ENCODE measurements around the gene CHCHD4. TPM values are rescaled to one million over a fixed set of nuclear protein-coding genes. Genes with fewer than 3 reads are reported as not detected.

Gene CHCHD4
- total RNA-seq, 2 donors from 2014 or later = 1.3 to 7.0 TPM

DNA sequence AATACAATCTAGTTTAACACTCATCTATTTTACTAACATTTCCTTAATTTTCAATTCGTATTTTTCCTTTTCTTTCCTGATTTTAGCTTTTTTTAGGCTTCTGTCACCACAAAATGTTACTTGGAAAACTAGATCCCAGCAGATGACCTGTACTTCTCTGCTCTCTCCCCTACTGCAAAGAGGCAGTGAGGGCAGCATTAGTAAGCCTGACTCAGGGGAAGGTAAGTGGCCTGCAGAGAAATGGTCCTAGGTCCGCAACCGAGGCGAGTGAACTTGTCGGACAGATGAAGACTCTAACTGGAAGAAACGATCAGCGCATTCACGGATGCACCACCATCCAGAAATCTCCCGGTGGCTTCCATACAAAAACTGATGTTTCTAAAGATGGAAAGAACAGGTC, 20.6 kb upstream of the CHCHD4 start:
- peaks cover 0 to 12% of the 10 kb centered on the region in 2 donors for H3K36me3 ChIP-seq (replicated peaks in 1 of 2; ENCODE audit: insufficient read depth in 1 of 2, low read depth in 2 of 2)
- no peak for ATAC-seq
- intact Hi-C loops (cut with DNase I) = no loop called here
- H3K9me3 ChIP-seq = no peaks in the 10 kb centered on the region
- no peak for TF ChIP-seq POLR2A (IDR thresholded peaks at IDR 0.05)
- TF ChIP-seq, protein P1, sequence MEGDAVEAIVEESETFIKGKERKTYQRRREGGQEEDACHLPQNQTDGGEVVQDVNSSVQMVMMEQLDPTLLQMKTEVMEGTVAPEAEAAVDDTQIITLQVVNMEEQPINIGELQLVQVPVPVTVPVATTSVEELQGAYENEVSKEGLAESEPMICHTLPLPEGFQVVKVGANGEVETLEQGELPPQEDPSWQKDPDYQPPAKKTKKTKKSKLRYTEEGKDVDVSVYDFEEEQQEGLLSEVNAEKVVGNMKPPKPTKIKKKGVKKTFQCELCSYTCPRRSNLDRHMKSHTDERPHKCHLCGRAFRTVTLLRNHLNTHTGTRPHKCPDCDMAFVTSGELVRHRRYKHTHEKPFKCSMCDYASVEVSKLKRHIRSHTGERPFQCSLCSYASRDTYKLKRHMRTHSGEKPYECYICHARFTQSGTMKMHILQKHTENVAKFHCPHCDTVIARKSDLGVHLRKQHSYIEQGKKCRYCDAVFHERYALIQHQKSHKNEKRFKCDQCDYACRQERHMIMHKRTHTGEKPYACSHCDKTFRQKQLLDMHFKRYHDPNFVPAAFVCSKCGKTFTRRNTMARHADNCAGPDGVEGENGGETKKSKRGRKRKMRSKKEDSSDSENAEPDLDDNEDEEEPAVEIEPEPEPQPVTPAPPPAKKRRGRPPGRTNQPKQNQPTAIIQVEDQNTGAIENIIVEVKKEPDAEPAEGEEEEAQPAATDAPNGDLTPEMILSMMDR (IDR thresholded peaks at IDR 0.05) = no peak
- H3K27ac ChIP-seq = peak overlapping the region in 3 of 4 donors; percentile 50 to 94 (median 88)
- H3K4me3 ChIP-seq = no peak overlapping the region
- no peaks in the 10 kb centered on the region for H3K27me3 ChIP-seq
- 84 to 93% methylated on average over 9 of the region's 9 CpGs for WGBS, 2 donors
- no peak for DNase-seq
- H3K4me1 ChIP-seq = peaks cover 22% of the 10 kb centered on the region

DNA sequence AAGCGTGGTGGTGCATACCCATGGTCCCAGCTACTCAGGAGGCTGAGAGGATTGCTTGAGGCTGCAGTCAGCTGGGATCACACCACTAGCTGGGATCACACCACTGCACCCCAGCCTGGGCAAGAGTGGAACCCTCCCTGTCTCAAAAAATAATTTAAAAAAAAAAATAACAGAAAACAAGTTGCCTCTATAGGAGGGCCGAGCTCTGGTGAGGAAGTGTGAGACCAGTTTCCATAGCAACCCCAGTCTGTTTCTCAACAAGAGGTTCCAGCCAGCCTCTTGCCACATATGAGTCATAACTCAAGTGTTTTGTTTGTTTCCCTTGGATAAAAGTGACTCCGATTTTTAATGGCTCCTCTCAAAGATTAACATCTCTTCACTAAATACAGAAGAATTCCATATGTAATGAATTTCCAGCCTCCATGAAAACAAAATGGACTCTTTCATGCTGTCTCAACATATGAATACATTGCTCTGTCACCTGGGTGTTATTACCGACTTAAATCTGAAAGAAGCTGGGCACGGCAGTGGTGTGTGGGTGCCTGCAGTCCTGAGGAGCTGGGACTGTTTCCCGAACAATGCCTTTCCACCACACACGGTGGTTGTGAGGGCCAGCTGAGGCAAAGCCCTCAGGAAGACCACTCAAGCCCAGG, 19.9 kb upstream of the CHCHD4 start:
- H3K4me3 ChIP-seq = no peak overlapping the region
- H3K36me3 ChIP-seq (replicated peaks in 1 of 2; ENCODE audit: insufficient read depth in 1 of 2, low read depth in 2 of 2) = peaks cover 0 to 10% of the 10 kb centered on the region in 2 donors

DNA sequence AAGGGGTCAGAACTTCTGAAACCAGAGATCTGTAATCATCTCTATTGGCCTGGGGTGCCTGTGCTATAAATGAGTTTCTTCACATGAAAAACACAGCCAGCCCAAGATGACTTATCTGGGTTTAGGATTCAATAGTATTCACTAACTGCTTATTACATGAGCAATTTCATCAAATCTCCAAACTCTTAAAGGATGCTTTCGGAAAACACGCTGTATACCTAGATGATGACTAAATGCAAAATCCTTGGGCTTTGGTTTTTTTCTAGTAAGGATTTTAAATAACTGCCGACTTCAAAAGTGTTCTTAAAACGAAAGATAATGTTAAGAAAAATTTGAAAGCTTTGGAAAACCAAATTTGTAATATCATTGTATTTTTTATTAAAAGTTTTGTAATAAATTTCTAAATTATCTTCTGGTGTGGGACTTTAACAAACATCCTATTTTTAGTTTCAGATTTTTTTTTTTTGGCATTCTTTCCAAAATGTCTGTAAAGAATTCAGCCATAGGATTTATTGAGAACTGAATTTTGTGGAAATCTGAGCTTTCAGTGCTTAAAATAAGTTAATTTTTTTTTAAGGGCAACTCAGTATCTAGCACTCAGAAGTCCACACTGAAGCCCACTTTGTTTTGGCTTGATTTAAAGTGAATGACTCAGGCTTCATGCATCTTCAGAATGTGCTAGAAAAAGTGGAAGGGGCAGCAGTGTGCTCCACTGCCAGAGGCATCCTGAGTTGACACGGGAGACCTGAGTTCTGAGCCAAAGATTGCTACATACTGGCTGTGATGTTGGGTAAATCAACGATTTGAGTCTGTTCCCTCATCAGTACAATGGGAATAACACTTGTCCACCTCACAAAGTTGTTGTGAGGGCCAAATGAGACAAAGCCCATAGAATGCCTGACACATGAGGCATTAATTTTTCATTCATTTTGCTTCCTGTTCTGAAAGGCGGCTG, 18.9 kb upstream of the CHCHD4 start:
- Histone ChIP-seq H3K4me1 (peaks cover 22% of the 10 kb centered on the region), H3K4me3 (no peak overlapping the region), H3K27me3 (no peaks in the 10 kb centered on the region), H3K27ac (peak overlapping the region; percentile 46 to 94 (median 69)), H3K36me3 (replicated peaks in 1 of 2; ENCODE audit: insufficient read depth in 1 of 2, low read depth in 2 of 2) (peaks cover 0 to 13% of the 10 kb centered on the region in 2 donors), H3K9me3 (no peaks in the 10 kb centered on the region)
- intact Hi-C loops (cut with DNase I) = no loop called here
- ATAC-seq (peak; percentile 41), DNase-seq (peak in 2 of 4 donors; percentile 48 to 63)
- WGBS, 2 donors = 73 to 75% methylated on average over 6 to 7 of the region's 7 CpGs
- TF ChIP-seq, protein P1 (IDR thresholded peaks at IDR 0.05) = no peak
- TF ChIP-seq POLR2A (IDR thresholded peaks at IDR 0.05) = no peak

More for the DNA sequence above, 19.9 kb upstream of the CHCHD4 start:
- TF ChIP-seq, protein P1 (IDR thresholded peaks at IDR 0.05) = no peak
- no peak for TF ChIP-seq POLR2A (IDR thresholded peaks at IDR 0.05)
- intact Hi-C loops (cut with DNase I) = no loop called here
- WGBS, 2 donors = 26 to 35% methylated on average over 7 of the region's 7 CpGs
- Histone ChIP-seq H3K27me3 (no peaks in the 10 kb centered on the region), H3K4me1 (peaks cover 22% of the 10 kb centered on the region), H3K9me3 (no peaks in the 10 kb centered on the region), H3K27ac (peak overlapping the region; percentile 50 to 94 (median 72))
- ATAC-seq (peak; percentile 97), DNase-seq (peak; percentile 71 to 95 (median 83))

DNA sequence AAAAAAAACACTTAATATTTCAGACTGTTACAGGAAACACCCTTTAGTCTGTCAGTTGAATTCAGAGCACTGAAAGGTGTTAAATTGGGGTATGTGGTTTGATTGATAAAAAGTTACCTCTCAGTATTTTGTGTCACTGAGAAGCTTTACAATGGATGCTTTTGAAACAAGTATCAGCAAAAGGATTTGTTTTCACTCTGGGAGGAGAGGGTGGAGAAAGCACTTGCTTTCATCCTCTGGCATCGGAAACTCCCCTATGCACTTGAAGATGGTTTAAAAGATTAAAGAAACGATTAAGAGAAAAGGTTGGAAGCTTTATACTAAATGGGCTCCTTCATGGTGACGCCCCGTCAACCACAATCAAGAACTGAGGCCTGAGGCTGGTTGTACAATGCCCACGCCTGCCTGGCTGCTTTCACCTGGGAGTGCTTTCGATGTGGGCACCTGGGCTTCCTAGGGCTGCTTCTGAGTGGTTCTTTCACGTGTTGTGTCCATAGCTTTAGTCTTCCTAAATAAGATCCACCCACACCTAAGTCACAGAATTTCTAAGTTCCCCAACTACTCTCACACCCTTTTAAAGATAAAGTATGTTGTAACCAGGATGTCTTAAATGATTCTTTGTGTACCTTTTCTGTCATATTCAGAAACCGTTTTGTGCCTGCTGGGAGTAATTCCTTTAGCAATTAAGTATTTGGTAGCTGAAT, 18.0 kb upstream of the CHCHD4 start:
- H3K36me3 ChIP-seq (replicated peaks in 1 of 2; ENCODE audit: insufficient read depth in 1 of 2, low read depth in 2 of 2) = peaks cover 0 to 10% of the 10 kb centered on the region in 2 donors
- intact Hi-C loops (cut with DNase I) = no loop called here
- H3K4me1 ChIP-seq = peaks cover 22% of the 10 kb centered on the region

More for the DNA sequence above, 18.0 kb upstream of the CHCHD4 start:
- TF ChIP-seq POLR2A (IDR thresholded peaks at IDR 0.05) = no peak
- TF ChIP-seq, protein P1 (IDR thresholded peaks at IDR 0.05) = no peak
- Histone ChIP-seq H3K27ac (peak overlapping the region in 2 of 4 donors; percentile 39 to 88), H3K27me3 (no peaks in the 10 kb centered on the region), H3K4me3 (no peak overlapping the region), H3K9me3 (no peaks in the 10 kb centered on the region)
- DNase-seq (no peak), ATAC-seq (no peak)
- 77 to 81% methylated on average over 8 of the region's 8 CpGs for WGBS, 2 donors
